T-helper 2 cell treated with Interferon-gamma antibody and Interleukin-4, amounts not matched to agents 5 μg/mL and 100 μg/mL, for 36 hours (primary cell): Measurements from ENCODE around the gene EVX1.

Experiments
- DNase-seq: peaks from one replicate; pipeline ENCODE4 v3.0.0; 2021; ENCODE audit warnings: low spot score
- H3K27ac Mint-ChIP-seq: one replicate; pipeline ENCODE4 v1.8.0; 2021; ENCODE audit warnings: mild to moderate bottlenecking, mixed read lengths
- H3K27me3 Mint-ChIP-seq: one replicate; pipeline ENCODE4 v1.8.0; 2021; ENCODE audit warnings: low read depth, mixed read lengths
- H3K36me3 Mint-ChIP-seq: one replicate; pipeline ENCODE4 v1.8.0; 2021; ENCODE audit warnings: low read depth, mixed read lengths
- H3K4me1 Mint-ChIP-seq: one replicate; pipeline ENCODE4 v1.8.0; 2021; ENCODE audit warnings: low read depth, mixed read lengths
- H3K4me3 Mint-ChIP-seq: one replicate; pipeline ENCODE4 v1.8.0; 2022; ENCODE audit warnings: mild to moderate bottlenecking, moderate library complexity, mixed read lengths
- H3K9me3 Mint-ChIP-seq: one replicate; pipeline ENCODE4 v1.8.0; 2021; ENCODE audit warnings: mixed read lengths

EVX1 gene

DNA sequence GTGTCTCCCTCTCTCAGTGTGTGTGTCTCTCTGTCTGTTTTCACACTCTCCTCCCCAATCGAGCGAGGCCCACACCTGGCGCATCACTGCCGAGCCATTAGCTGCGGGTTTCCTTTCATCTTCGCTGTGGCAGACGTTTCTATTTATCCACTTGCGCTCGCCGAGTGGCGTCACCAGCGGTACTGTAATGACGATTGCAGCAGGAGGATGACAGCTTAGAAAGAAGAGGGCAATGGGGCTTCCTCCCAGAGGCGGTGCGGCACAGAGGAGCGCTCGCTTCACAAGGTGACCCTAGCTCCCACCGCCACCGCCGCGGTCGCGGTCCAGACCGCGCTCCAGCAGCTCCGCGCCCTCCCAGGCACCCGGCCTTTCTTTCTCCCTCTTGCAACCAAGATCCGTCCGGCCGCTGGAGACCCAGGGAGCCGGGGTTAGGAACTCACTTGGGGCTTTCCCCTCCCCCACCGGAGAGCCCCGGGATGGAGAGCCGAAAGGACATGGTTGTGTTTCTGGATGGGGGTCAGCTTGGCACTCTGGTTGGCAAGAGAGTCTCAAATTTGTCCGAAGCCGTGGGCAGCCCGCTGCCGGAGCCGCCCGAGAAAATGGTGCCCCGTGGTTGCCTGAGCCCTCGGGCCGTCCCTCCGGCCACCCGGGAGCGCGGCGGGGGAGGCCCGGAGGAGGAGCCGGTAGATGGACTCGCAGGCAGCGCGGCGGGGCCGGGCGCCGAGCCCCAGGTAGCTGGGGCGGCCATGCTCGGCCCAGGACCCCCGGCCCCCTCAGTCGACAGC, at the start of gene EVX1:
TSS of gene EVX1 (plus strand) at position 248 of the 785 bp plus-strand sequence. CDS start at position 477, 229 bp downstream.
- Mint-ChIP-seq H3K36me3 (no peaks in the 10 kb centered on the region), H3K4me1 (no peaks in the 10 kb centered on the region), H3K4me3 (no peak within 1 kb of the TSS), H3K27me3 (peaks cover 90% of the 10 kb centered on the region), H3K27ac (peak within 1 kb of the TSS; percentile 65), H3K9me3 (no peaks in the 10 kb centered on the region)
- no peak for DNase-seq

- Mint-ChIP-seq H3K27me3 (peaks cover 89% of the 10 kb centered on the region), H3K36me3 (peaks cover 2% of the 10 kb centered on the region), H3K9me3 (no peaks in the 10 kb centered on the region), H3K4me1 (peaks cover 4% of the 10 kb centered on the region), H3K4me3 (no peak overlapping the region), H3K27ac (peak overlapping the region; percentile 49)
- DNase-seq, result no peak
Measured at GRCh38 chr7:27193335-27194001, 49.1 kb upstream of the EVX1 start.

- no peak overlapping the region for H3K4me3 Mint-ChIP-seq
- H3K27me3 Mint-ChIP-seq, result peaks cover 89% of the 10 kb centered on the region
- DNase-seq, result no peak
- H3K36me3 Mint-ChIP-seq, result no peaks in the 10 kb centered on the region
- no peaks in the 10 kb centered on the region for H3K4me1 Mint-ChIP-seq
- H3K27ac Mint-ChIP-seq, result no peak overlapping the region
- H3K9me3 Mint-ChIP-seq, result no peaks in the 10 kb centered on the region
Measured at GRCh38 chr7:27194002-27194352, 48.6 kb upstream of the EVX1 start.

DNA sequence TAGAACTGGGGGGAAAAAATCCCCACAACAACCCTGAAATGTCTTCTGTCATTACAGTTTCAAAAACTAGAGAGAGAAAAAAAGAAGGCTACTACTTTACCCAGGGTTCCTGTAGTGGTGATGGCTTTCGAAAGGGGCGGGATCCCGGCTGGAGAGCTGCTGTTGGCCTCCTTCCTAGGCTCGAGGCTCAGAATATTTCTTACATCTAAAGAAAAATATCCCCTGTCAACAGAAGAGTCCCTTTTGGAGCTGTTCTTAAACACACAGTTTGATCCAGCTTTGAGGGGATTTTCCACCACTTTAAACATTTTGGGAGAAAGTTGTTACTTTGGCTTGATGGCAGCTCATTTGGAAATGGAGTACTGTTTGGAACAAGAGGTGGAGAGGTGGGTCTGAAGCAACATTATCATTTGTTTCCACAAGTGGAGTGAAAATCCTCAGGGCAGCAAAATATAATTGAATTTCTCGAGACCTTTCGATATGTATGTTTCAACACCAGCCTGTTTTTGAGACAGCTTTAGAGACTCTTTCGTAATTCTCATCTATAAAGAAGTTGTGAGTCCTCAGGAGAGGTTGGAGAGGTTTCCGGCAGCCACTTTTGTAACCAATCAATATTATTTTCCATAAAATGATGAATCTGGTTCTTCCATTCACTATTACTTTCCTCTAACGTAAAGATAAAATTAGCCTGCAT, 47.8 kb upstream of the EVX1 start:
- Mint-ChIP-seq H3K9me3 (no peaks in the 10 kb centered on the region), H3K27me3 (peaks cover 84% of the 10 kb centered on the region), H3K4me1 (no peaks in the 10 kb centered on the region), H3K4me3 (no peak overlapping the region), H3K27ac (no peak overlapping the region), H3K36me3 (no peaks in the 10 kb centered on the region)
- no peak for DNase-seq

- Mint-ChIP-seq H3K36me3 (peaks cover 2% of the 10 kb centered on the region), H3K4me3 (no peak overlapping the region), H3K27ac (no peak overlapping the region), H3K4me1 (no peaks in the 10 kb centered on the region), H3K9me3 (no peaks in the 10 kb centered on the region), H3K27me3 (peaks cover 81% of the 10 kb centered on the region)
- peak; percentile 47 for DNase-seq
Measured at GRCh38 chr7:27196287-27196767, 46.3 kb upstream of the EVX1 start.

DNA sequence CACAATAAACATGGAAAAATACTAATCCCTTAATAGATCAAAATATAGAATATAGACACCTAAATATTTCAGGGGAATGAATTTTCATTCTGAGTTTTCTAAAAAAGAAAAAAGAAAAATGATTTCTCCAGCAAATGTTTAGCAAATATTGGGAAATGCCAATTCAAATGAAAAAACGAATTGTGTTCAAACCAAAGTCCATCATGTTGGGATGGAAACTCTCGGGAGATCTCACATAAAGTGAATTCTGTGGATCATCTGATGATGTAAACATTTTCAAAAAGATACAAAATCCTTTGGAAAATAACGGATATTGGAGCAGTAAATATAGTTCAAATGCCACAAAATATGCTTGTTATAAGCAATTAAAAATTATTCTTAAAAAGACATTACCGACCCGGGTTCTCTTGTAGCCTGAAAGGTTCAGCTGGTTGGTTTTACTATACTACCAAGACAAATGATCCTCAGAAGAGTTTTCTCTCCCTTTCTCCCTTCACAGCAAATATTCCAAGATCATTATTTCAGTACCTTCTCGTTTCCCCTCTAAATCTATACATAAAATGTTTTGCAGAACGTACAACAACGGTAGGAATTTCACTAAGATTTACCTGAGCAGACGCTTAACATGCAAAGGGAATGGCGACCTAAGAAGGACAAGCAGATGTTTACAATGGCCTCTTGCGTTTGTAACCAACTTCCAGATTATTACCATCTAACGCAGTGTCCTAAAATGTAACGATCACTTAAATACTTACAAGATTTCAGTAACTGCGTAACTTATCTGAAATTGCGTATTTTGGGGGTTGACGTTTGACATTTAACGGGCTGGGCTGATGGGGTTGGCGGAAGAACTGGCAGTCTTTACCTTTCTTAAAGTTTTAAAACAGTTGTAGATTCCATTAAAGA, 45.2 kb upstream of the EVX1 start:
- Mint-ChIP-seq H3K36me3 (peaks cover 2% of the 10 kb centered on the region), H3K9me3 (no peaks in the 10 kb centered on the region), H3K4me1 (no peaks in the 10 kb centered on the region), H3K27ac (no peak overlapping the region), H3K27me3 (peaks cover 82% of the 10 kb centered on the region), H3K4me3 (no peak overlapping the region)
- DNase-seq, result no peak

GRCh38 chr7:27198138-27198841, 44.3 kb upstream of the EVX1 start:
- Mint-ChIP-seq H3K27me3 (peaks cover 85% of the 10 kb centered on the region), H3K9me3 (no peaks in the 10 kb centered on the region), H3K27ac (peak overlapping the region; percentile 9), H3K36me3 (peaks cover 2% of the 10 kb centered on the region), H3K4me1 (no peaks in the 10 kb centered on the region), H3K4me3 (no peak overlapping the region)
- no peak for DNase-seq

- no peak overlapping the region for H3K27ac Mint-ChIP-seq
- H3K4me3 Mint-ChIP-seq, result peak overlapping the region; percentile 15
- no peaks in the 10 kb centered on the region for H3K9me3 Mint-ChIP-seq
- DNase-seq, result no peak
- peaks cover 85% of the 10 kb centered on the region for H3K27me3 Mint-ChIP-seq
- H3K4me1 Mint-ChIP-seq, result no peaks in the 10 kb centered on the region
- peaks cover 2% of the 10 kb centered on the region for H3K36me3 Mint-ChIP-seq
Measured at GRCh38 chr7:27198871-27199801, 43.5 kb upstream of the EVX1 start.

- Mint-ChIP-seq H3K27me3 (peaks cover 86% of the 10 kb centered on the region), H3K4me3 (peak within 1 kb of the TSS; percentile 36), H3K27ac (peak within 1 kb of the TSS; percentile 62), H3K9me3 (no peaks in the 10 kb centered on the region), H3K36me3 (peaks cover 2% of the 10 kb centered on the region), H3K4me1 (no peaks in the 10 kb centered on the region)
- DNase-seq, result no peak
Measured at GRCh38 chr7:27199849-27200760, 42.5 kb upstream of the EVX1 start, which contains the start of gene HOXA13. HOXA13 (minus strand) TSS chr7:27200091; CDS start chr7:27200077, 14 bp downstream.

DNA sequence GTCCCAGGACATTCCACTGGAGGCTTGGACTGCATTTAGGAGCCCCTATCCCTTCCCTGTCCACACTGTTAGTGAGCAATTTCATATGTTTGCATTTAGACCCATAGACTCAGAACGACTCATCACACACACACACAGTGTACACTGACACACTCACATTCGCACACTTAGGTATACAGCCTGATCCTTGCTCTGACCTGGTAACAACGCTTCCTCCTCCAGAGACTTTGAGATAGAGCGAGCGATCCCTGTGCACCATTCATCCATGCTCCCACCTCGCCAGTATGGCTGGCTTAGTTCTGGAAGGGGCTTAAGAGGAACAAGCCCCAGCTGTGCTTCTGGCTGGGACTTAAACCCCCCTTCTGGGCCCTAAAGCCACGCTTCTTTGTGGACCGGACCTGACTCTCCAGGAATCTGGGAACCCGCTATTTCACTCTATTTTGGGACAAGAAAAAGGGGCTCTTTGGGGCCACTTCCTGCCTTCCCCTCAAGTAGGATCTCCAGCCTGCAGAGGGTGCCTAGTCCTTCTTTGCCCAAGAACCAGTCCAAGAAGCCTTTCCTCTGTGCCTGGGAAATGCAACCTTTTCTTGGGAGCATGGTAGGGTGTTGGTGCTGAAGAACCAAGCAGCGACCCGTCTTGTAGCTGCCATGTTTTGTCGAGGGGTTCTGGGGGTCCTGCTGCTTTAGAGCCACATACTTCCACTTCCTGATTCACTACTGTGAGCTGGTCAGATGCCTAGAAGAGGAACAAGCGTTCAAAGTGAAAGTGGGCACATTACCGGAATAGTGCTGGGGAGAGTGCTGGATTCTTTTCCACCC, 41.6 kb upstream of the EVX1 start:
- peak overlapping the region; percentile 29 for H3K4me3 Mint-ChIP-seq
- H3K27ac Mint-ChIP-seq, result peak overlapping the region; percentile 62
- no peaks in the 10 kb centered on the region for H3K9me3 Mint-ChIP-seq
- H3K4me1 Mint-ChIP-seq, result no peaks in the 10 kb centered on the region
- peaks cover 2% of the 10 kb centered on the region for H3K36me3 Mint-ChIP-seq
- no peak for DNase-seq
- peaks cover 89% of the 10 kb centered on the region for H3K27me3 Mint-ChIP-seq

DNA sequence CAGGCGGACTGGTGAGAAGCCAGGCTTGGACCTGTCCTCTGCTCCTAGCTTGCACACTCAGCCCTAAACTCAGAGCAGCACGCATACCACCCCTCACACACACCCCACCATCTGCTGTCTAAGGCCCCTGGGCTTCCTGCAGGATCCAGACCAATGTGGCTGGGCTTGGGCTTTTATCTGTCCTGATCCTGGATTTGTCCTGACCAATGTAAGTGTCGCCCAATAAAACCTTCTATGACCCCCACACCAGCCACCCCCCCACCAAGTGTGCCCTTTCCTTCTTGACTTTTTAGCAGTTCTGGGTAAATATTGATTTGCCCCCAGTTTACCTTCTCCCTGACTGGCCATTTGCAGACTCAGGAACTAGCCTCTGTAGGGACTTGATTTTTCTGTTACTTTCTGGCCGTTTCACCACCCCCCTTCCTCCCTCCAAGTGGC, 41.0 kb upstream of the EVX1 start:
- Mint-ChIP-seq H3K9me3 (no peaks in the 10 kb centered on the region), H3K27ac (no peak overlapping the region), H3K4me3 (no peak overlapping the region), H3K4me1 (no peaks in the 10 kb centered on the region), H3K27me3 (peaks cover 91% of the 10 kb centered on the region), H3K36me3 (peaks cover 2% of the 10 kb centered on the region)
- DNase-seq, result no peak
